HG03135 (cell line): ENCODE results near the gene UNC50.
"Not testable (repeated sequence)": the region's sequence is repeated elsewhere in the genome, so short reads cannot be mapped to it uniquely, and the experiment has no call there.

Source experiments
- ATAC-seq: cut with Tn5 transposase; IDR thresholded peaks from one replicate; pipeline ENCODE4 v1.9.1; 2021; ENCODE audit warnings: mild to moderate bottlenecking, moderate library complexity; ENCODE audit not compliant: unreplicated experiment

UNC50 gene

DNA sequence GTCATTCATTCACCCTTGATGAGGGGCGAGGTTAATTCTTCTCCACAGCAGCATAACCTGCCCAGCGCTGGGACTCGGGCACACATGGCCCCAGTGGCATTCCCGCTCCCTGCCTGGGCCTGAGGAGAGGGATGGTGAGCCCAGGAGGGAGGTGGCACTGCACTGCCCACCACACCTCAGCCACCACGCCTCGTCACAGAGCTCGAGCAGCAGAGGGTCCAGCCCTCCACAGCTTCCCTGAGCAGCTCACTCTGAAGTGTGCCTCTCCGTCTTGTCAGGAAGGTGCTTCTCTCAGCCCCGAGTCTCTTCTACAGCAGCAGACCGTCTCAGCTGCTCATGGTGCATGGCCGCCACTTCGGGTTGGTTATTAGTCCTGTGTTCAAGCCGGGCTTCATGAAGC, 35.0 kb upstream of the UNC50 start:
- ATAC-seq, result no peak

DNA sequence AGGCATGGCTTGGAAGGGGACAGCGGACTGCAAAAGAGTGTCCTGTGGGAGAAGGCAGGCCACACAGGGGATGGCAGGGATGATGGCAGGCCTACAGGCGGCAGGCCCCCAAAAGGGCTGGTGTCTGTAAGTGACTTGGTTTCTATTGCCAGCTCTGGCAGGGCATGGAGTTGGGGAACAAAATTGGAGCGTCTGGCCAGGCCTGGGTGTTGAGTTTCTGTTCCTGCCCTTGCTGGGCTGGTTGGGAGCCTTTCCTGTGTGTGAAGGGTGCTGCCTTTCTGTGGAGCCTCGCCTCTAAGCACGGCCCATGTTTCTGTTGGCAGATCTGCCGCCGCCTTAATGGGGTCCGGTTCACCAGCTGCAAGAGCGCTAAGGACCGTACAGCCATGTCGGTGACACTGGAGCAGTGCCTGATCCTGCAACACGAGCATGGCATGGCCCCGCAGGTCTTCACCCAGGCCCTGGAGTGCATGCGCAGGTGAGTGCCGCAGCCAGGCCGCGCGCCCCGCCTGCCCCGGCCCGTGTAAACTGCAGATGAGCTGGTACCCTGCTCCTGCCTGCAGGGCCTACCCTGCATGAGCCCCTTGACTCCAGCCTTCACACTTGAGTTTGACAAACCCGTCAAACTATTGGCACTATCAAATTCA, 31.6 kb upstream of the UNC50 start:
- ATAC-seq, result no peak

GRCh38 chr2:98577313-98577712, 31.1 kb upstream of the UNC50 start:
- ATAC-seq, result no peak

DNA sequence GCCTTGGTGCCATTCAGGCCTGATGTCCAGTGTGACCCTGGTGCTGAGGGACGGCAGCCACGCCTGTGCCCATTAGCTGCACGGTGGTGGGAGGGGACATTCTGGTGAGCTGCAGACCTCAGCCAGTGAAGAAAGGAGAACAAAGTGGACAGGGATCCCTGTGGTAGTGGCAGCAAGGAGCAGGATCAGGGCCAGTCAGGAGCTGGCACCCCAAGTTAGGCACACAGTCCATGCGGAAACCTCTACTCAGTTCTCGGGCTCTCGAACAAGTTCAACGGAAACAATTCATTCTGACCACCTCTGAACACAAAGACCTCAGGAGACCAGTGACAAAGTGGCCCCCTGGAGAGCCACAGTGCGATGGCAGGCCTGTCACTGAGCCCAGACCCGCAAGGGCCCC, 30.2 kb upstream of the UNC50 start:
- ATAC-seq, result no peak

DNA sequence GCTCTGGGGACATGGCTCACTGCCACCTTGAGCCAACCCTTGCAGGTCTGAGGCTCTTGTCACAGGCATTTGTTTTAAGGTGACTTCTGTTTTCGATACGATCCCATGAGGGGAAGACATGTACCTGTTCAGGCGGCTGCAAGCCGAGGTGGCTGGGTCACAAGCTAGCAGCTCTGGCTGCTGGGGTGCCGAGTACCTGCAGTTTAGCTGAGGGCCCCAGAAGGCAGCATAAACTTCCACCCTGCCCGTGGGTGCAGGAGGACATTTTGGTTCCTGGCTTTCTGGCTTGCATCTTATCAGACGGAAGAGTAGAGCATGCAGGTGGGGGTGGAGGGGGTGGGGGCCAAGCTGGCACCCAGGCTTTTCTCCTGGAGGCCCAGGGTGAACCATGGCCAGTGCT, 28.5 kb upstream of the UNC50 start:
- no peak for ATAC-seq

GRCh38 chr2:98580656-98581284, 27.6 kb upstream of the UNC50 start:
- no peak for ATAC-seq

GRCh38 chr2:98582523-98582922, 25.9 kb upstream of the UNC50 start:
- ATAC-seq, result no peak

GRCh38 chr2:98583276-98583675, 25.1 kb upstream of the UNC50 start:
- no peak for ATAC-seq

- ATAC-seq, result no peak
Observed at GRCh38 chr2:98583816-98584618, 24.4 kb upstream of the UNC50 start.

DNA sequence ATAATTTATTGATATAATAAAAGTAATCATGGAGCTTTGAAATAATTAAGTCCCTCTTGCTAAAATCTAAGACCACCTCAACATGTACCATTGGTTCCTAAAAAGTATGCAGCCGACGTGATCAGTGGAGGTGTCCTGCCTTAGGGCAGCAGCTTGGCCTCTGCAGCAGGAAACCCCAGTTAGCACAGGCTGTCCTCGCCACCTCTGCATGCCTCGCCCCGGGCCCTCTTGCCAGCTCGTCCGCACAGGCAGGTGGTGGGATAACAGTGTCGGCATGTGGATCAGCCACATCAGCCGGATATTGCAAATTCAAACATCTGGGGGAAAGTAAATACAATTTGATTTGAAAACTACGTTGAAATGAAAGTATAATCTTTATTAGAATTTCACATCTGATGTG, 23.0 kb upstream of the UNC50 start:
- no peak for ATAC-seq

DNA sequence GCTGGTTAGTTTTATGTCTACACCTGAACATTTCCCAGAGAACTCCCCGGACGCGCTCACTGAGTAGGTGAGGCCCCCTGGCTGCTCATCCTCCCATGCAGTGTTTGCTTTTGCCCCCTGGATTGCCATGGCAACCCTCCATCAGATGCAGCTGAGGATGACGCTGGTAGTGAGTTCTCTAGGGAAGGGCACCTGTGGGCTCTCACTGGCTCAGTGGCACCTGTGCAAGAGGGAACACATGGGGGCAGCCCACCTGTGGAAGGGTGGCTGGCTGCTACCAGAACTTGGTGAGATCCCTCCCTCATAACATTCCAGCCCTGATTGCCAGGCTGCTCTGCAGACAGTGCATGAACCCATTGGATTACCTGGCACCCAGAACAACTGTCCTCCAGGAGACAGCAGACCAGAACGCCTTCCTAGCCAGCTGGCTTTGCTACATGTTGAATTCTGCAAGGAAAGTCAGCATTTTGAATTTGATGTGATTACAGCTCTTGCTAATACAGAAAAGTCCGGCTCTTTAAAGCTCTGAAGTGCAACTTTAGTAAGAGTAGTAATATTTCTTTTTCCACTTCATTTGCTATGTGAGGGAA, 21.7 kb upstream of the UNC50 start:
- ATAC-seq, result no peak

GRCh38 chr2:98588880-98589431, 19.4 kb upstream of the UNC50 start:
- no peak for ATAC-seq

GRCh38 chr2:98589489-98589888, 18.9 kb upstream of the UNC50 start:
- no peak for ATAC-seq

GRCh38 chr2:98592565-98592964, 15.8 kb upstream of the UNC50 start:
- no peak for ATAC-seq

- not testable (repeated sequence) for ATAC-seq
Observed at GRCh38 chr2:98594665-98595064, 13.7 kb upstream of the UNC50 start.

DNA sequence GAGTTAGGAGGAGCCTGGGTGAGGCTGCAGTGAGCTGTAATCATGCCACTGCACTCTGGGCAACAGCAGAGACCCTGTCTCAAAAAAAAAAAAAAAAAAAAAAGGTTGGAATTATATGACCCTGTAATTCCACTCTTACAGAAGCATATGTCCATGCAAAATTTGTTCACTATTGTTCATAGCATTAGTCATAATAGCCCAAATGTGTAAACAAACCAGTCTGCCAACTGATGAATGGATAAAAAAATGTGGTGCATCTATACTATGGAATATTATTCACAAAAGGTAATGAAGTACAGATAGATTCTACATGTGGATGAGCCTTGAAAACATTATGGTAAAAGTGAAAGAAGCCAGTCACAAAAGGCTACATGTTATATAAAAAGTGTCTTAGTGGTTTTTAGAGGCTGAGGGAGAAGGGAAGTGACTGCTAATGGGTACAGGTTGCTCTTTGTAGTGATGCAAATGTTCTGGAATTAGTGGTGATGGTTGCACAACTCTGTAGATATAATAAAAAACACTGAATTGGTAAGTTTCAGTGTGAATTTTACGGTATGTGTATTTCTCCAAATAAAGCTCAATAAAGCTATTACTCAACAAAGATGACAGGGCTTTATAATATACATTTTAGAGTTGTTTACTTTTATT, 9.5 kb upstream of the UNC50 start:
- no peak for ATAC-seq

GRCh38 chr2:98601532-98602132, 6.8 kb upstream of the UNC50 start:
- ATAC-seq, result no peak

- no peak for ATAC-seq
Observed at GRCh38 chr2:98604547-98604946, 3.8 kb upstream of the UNC50 start.

GRCh38 chr2:98605076-98605475, 3.3 kb upstream of the UNC50 start:
- no peak for ATAC-seq

DNA sequence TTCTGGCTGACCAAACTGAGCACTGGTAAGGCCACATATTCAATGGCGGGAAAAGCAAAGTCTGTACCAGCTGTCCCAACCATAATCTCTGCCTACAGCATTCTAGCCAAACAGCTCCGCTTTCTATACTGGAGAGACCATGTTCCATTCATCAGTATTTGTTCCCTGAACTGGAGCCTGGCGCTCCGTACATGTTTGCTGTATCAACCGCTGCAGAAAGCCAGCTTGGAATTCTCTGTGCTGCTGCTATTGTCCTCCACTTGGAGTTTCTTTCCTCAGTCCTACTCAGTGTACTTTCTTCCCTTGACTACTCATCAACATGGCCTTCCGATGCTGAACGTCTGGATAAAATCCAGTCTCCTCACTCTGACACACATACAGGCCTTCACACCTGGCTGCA, 2.0 kb upstream of the UNC50 start:
- ATAC-seq, result no peak

- ATAC-seq, result no peak
Observed at GRCh38 chr2:98607104-98607503, 1.3 kb upstream of the UNC50 start.
